Smooth muscle cell of bladder (primary cell): ENCODE results near the gene MEIKIN. TPM values are rescaled to one million over a fixed set of nuclear protein-coding genes. Genes with fewer than 3 reads are reported as not detected.

ENCODE experiments used
- total RNA-seq: library from RNA; depleted of rRNA; stranded (reverse); fragments of >200 nt; gene quantifications from 2 replicates; pipeline ENCODE4 v1.2.3, GENCODE V29; 2014

MEIKIN gene
- not detected in 2 replicates for total RNA-seq

GRCh38 chr5:131945551-131946168 lies at the start of gene MEIKIN:
Gene MEIKIN (minus strand): TSS chr5:131945663. CDS start chr5:131945505, 158 bp downstream.

GRCh38 chr5:131796793-131797693 lies 148.4 kb downstream of the MEIKIN start, which contains the start of gene FNIP1:
Gene FNIP1 (minus strand): TSS chr5:131797017. CDS start chr5:131796921, 96 bp downstream.

Other genes starting within 250 kb of the MEIKIN start
- 43.1 and 54.5 TPM in 2 replicates for gene FNIP1, start 148.6 kb downstream of the MEIKIN start, total RNA-seq
- under 0.01 and 0.09 TPM in 2 replicates for gene ACSL6, start 66.0 kb upstream of the MEIKIN start, total RNA-seq
- gene IL3, start 115.0 kb upstream of the MEIKIN start, total RNA-seq = not detected in 2 replicates
- gene CSF2, start 128.1 kb upstream of the MEIKIN start, total RNA-seq = 0.18 TPM in 1 of 2 replicates, not detected in the other